HG03159 (cell line): ENCODE data around the gene DMD.

ENCODE experiments used
- ATAC-seq: cut with Tn5 transposase; IDR thresholded peaks from one replicate; pipeline ENCODE4 v1.9.1; 2021; ENCODE audit warnings: mild to moderate bottlenecking, moderate library complexity; ENCODE audit not compliant: unreplicated experiment

The DMD gene

GRCh38 chrX:31112226-31112999 is 2098.9 kb downstream of the DMD start:
- ATAC-seq = no peak

DNA sequence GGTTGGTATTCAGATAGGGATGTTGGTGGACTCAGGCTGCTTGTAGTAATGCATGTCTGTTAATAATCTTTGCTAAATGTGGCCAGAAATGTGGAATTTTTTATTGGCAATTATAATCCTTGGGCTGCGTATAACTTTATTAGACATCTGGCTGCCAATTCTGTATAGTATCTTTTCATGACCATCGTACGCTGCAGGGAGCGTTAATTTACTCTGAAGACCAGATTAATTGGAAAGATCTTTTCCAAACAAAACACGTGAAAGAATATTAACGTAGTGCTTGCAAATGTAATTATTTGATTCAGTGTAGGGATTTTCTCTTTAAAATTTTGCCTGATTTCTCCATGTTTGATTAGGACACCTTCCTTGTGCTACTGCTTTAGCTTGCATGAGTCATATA is 2100.7 kb downstream of the DMD start:
- no peak for ATAC-seq

- ATAC-seq = peak; percentile 75
Observed at GRCh38 chrX:31099536-31100090, 2111.7 kb downstream of the DMD start.

GRCh38 chrX:31098079-31098478 is 2113.3 kb downstream of the DMD start:
- ATAC-seq = no peak

GRCh38 chrX:31093639-31093975 is 2117.7 kb downstream of the DMD start:
- peak; percentile 21 for ATAC-seq

DNA sequence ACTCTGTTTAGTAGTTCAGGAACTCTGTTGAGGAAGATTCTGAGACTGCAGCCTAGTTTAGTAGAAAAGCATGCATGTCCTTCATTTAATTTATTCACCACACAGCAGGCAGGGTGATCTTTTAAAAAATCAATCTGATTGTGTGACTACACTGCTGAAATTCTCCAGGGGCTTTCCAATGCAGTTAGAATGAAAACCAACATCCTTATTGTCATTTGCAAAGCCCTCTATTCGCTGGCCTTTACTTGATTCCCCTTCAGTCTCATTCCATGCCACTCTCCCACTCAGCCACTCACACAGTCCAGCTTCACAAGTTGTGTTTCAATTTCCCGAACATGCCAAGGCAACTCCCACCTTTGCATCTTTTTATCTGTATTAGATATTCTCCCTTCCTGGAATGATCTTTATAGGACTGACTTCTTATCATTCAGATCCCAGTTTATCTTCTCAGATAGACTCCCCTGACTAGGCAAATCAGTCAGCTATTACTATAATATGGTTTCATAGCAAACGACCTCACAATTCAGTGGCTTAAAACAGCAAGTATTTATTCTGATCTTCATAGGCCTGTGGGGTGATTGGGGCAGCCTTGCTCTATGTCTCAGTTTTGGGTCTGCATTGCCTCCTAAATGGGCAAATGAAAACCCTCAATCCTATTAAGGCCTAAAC is 2118.2 kb downstream of the DMD start:
- ATAC-seq = peak; percentile 64

- no peak for ATAC-seq
Observed at GRCh38 chrX:31092476-31092875, 2118.9 kb downstream of the DMD start.

GRCh38 chrX:31091819-31092218 is 2119.5 kb downstream of the DMD start:
- no peak for ATAC-seq

DNA sequence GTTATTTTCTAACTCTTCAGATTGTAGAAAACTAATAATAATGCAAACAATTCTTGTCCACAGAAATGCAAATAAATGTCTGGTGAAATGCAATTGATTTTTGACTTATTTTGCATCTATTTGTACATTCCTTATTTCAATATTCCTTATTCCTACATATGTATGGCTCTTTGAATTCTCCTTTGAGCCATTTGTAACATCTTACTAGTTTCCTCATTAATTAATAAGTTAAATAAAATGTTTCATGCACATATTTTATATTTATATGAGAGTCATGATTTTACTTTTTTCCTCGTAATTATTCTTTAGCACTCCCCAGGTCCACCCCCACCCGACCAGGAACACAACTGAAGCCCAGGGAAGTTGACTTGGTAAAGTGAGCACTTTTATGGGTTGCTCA is 2136.8 kb downstream of the DMD start:
- no peak for ATAC-seq

DNA sequence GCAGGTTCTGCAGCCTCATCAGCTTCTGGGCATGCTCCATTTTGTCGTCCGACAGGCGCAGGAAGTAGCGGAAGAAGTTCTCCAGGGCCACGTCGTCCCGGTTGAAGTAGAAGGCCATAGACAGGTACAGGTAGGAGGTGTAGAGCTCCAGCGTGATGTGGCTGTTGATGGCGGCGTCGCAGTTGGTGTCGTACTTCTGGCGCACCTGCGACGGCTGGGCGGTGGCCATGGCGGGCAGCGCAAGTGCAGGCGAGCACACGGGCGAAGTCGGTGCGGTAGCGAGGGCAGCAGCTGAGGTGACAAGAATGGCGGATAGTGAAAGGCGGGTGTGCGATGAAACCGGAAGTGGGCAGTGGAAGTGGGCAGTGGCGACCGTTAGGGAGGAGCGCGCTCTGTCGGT is 2139.6 kb downstream of the DMD start, which contains the start of gene FTHL17:
Gene FTHL17, minus strand, starts transcription at position 317 of the 400 bp plus-strand sequence. Its CDS starts 88 bp downstream, at position 229.
- ATAC-seq = no peak

DNA sequence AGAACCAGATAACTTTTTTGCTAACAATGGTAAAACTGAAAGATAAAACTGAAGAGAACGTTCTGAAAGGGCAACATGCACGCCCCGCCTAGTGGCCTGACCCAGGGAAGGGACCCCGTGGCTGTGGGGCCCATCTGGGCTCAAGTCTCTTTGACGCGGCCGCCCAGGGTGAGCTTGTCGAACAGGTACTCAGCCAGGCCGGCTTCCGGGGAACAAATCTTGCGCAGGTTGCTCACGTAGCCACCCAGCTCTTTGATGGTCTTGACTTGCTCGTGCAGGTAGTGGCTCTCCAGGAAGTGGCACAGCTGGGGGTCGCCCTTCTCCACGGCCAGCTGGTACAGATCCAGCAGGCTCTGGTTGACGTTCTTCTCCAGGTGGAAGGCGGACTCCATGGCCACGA is 2140.1 kb downstream of the DMD start:
- ATAC-seq = no peak

GRCh38 chrX:31070057-31070468 is 2141.3 kb downstream of the DMD start:
- peak; percentile 62 for ATAC-seq
